GM21825 (cell line): Measurements from ENCODE around the gene SGSH.

Experiments
- ATAC-seq: cut with Tn5 transposase; IDR thresholded peaks from one replicate; pipeline ENCODE4 v1.9.1; 2021; ENCODE audit warnings: mild to moderate bottlenecking, moderate library complexity; ENCODE audit not compliant: unreplicated experiment

Gene SGSH

DNA sequence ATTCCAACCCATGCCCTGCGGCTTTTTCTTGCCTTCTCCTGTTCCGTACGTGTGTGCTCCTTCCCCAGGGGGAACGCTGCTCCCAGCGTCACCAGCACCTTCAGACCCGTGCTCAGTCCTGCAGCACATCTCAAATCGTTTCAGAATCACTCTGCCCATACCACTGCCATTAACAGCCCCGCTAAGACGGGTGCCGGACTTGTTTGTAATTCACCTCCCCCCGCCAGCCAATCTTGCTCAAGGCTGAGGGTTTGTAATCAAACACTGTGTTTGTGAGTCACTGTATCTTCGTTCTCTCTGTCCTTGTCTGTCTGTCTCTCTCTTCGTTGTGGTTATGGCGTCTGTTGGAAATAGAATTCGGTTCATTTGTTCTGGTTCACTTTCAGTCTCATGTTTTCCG, 33.0 kb downstream of the SGSH start:
- ATAC-seq = no peak

- ATAC-seq = no peak
Measured at GRCh38 chr17:80185968-80186367, 34.2 kb downstream of the SGSH start.

DNA sequence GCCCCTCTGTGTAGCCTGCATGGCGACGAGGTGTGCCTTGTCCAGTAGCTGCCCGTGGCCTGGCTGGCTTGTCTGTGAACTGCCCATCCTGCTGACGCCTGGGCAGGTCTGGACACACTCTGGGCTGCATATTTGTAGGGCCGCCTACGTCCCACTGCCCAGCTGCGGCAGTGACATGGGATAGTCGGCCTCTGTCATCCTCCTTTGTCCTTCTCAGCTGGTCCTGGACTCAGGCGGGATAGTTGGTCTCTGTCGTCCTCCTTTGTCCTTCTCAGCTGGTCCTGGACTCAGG, 35.8 kb downstream of the SGSH start:
- no peak for ATAC-seq

- ATAC-seq = no peak
Measured at GRCh38 chr17:80183581-80184422, 36.3 kb downstream of the SGSH start.

GRCh38 chr17:80182845-80183223, 37.3 kb downstream of the SGSH start:
- ATAC-seq = no peak

DNA sequence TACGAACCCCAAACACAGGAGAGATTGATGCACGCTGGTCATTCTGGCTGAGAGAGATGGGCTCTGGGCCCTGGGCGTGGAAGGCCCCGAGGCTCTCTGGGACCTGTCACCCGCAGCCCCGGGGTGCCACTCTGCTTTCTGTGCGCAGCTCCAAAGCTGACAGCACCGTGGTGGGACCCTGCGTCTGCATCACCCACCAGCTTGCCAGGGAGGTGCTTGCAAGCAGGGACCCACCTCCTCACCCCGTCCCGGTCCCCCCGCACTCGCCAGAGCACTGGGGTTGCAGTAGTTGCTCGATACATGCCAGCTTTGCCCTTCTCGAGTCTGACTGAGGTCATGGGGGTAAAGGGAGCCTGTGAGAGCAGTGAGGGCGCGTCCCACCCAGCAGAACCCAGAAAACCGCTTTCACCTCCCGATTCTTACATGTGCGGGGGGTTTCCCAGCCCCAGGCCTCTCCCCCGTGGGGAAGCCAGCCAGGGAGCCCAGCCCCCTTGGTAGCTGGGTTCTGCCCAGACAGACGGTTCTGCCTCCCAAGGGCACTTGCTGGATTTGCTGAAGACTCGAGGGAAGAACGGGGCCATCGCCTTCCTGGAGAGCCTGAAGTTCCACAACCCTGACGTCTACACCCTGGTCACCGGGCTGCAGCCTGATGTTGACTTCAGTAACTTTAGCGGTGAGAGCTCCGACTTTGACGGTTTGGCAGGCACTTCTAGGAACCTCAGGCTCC, 37.9 kb downstream of the SGSH start:
- ATAC-seq = no peak

- no peak for ATAC-seq
Measured at GRCh38 chr17:80181431-80181830, 38.7 kb downstream of the SGSH start.

DNA sequence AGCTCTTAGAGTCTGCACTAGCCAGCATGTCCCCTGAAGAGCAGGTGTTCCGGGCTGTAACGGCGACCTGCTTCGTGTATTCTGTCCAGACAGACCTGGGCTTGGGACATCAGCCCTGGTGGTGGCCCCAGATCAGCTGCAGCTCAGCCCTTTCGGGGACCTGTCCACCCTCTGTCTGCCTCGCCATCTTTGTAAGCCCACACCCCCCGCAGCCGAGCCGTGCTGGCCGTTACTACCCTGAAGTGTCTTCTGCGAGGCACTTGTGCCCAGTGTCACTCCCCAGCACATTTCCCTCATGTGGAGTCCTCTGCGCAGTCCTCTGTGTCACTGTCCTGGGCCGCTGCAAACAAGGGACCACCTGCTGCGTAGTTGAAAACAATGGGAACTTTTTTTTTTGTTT, 39.9 kb downstream of the SGSH start:
- ATAC-seq = no peak

DNA sequence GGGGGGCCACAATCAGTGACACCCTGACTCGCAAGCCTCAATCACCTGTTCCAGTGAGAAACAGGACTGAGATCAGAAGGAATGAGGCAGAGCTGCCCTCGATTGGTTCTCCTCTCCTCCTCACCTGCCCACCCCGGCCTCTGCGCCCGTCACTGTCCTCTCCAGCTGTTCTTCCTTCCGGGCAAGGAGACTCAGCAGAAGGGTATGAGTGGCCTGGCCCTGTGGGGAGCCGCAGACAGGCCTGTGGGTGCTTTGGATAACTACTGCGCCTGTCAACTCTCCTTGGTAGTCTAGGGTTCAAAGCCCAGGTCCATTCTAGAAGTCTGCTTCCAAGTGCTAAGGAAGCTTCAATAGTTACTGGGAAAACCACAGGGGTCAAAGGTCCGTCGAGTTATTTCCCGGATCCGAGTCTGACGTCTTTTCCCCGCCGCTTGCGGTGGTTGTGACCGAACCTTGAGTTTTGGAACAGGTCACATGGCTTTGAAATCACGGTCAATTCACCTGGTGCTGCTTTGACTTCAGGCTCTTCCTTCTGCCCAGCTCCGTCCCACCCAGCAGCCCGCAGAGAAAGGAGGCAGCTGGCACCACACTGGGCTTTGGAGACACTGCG, 42.0 kb downstream of the SGSH start:
- ATAC-seq = no peak

DNA sequence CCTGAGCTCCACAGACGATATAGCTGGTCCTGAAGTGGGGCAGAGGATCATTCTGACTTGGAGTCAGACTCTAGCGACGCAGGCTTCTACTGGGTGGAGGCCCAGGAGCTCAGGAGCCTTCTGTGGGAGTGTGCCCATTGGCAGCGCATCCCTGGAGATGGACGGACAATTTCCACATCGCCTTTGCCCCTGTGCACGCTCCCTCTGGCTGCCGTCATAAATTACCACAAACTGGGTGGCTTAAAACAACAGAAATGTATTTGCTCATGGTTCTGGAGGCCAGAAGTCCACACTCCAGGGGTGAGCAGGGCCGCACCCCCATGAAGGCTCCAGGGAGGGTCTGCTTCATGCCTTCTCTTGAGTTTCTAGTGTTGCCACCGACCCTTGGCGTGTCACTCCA, 43.4 kb downstream of the SGSH start:
- ATAC-seq = no peak

DNA sequence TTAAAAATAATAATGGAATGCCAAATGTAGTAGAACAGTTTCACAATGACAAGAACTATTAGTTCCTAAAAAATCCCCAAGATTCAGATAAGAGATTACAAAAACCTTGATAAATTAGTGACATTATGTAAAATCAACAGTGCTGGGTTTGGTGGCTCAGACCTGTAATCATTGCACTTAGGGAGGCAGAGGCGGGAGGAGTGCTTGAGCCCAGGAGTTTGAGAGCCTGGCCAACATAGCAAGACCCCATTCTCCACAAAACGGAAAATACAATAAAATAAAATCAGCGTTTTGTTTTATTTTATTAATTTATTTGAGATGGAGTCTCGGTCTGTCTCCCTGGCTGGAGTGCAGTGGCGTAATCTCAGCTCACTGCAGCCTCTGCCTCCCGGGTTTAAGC, 46.2 kb downstream of the SGSH start:
- ATAC-seq = no peak

GRCh38 chr17:80173126-80173525, 47.0 kb downstream of the SGSH start:
- no peak for ATAC-seq

- ATAC-seq = no peak
Measured at GRCh38 chr17:80171681-80172080, 48.5 kb downstream of the SGSH start.

DNA sequence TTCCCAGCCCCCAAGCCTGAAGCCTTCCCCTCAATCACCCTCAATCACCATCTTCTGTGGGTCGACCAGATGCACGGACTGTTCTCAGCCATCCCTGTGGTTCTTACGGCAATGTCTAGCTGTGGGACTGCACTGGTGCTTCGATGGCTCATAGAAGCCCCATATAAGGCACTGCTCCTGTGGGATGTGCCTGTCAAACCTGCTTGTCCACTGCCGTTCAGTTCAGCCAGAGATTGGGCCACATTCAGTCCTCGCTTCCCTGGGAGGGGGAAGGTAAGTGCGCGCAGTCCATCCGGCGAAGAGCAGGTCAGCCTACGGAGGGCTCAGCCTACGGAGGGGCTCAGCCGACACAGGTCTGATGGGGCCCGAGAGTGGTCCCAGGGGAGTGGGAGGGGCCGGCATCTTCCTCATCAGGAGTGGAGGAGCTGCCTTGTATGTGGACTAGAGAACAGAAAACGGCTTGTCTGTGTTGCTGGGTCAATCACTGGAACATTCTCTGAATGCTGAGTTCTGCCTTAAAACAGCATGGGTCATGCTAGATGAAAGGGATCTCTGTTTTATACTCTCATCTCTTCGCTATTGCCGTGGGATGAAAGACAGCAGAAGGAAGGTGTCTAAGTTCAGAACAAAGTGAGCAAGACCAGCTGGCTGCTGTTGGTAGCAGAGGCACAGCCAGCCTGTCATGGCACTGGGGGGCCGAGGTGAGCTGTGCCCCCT, 50.2 kb downstream of the SGSH start, which contains the start of gene CARD14:
TSS of gene CARD14 (plus strand) at position 247 of the 717 bp plus-strand sequence. CDS start 11,409 bp downstream, outside the sequence.
- no peak for ATAC-seq

DNA sequence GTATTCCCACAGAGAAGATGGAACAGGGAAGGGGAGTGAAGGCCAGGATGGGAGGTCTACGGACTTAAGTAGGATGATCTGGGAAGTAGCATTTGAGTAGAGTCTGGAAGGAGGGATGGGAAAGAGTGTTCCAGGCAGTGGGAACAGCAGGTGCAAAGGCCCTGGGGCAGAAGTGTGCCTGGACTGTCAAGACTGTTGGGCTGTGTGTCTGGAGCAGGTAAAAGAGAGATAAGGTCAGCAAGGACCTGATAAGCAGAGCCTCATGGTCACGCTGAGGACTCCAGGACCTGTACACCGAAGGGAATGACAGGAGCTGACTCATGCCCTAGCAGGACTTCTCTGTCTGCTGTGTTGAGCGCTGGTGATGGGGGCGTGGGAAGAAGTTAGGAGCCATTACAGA, 51.0 kb downstream of the SGSH start:
- no peak for ATAC-seq

DNA sequence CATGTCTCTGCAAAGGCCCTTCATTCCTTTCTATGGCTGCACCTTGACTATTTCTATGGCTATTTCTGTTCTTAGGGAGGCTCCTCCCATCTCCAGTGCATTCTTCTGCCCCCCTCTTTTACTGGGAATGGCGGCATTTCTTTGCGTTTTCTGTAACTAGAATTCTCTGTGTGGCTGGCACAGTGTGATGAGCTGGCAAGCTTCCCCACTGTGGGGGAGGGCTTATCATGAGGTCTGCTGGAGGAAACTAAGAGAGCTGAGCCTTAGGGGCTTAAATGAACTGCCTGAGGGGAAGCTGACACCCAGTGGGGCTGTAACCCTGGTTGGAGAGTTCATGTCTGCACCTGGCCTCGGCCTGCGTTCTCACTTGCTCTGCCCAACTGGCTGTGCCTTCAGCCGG, 51.8 kb downstream of the SGSH start:
- ATAC-seq = no peak

DNA sequence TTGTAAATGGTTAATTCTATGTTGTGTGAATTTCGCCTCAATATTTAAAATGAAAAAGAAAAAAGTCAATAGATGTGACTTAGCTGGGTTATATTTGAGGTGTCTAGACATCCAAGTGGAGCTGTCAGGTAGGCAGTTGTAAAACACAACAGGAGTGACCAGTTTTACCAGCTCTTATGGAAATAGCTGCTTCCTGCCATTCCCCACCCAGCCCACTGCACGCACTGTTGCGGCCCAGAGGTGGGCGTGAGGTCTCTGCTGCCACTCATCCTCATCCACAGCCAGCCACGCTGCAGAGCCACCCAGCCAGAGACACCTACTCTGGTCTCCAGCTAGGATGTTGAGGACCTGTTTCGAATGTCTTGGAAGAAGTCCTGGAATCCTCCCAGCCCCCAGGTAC, 53.7 kb downstream of the SGSH start:
- ATAC-seq = no peak

- ATAC-seq = no peak
Measured at GRCh38 chr17:80164185-80164584, 55.9 kb downstream of the SGSH start.

DNA sequence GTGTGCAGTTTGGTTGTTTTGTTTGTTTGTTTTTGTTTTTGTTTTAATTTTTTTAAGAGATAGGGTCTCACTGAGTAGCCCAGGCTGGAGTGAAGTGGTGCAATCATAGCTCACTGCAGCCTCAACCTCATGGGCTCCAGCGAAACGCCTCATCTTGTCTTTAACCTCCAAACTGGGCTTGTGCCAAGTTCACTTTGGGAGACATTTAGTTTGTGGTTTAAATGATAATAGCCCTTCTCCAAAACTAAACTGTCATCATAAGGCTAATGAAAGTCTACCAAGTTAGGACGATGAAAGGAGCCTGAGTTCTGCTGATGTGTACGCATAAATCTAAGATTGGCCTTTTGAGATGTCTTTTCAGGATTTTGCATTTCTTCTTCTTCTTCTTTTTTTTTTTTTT, 56.8 kb downstream of the SGSH start:
- no peak for ATAC-seq

- ATAC-seq = no peak
Measured at GRCh38 chr17:80160536-80160935, 59.6 kb downstream of the SGSH start.
